ENCODE results near the gene ZSCAN9. TPM values are rescaled to one million over a fixed set of nuclear protein-coding genes. Genes with fewer than 3 reads are reported as not detected.
A peak's percentile ranks its signal among the peaks of the same experiment; 100 is the strongest.

Gene ZSCAN9
- total and polyA plus RNA-seq, 2 of the 8 experiments (the other 6 are each of a cell fraction or from before 2014, with no cell fraction given), result 10.8 to 13.6 TPM

GRCh38 chr6:28263922-28264321, 38.8 kb downstream of the ZSCAN9 start:
- no peak overlapping the region for H3K4me3 ChIP-seq (ENCODE audit: extremely low read depth in 1 of 4, insufficient read depth in 2 of 4, low read depth in 3 of 4, low read length in 4 of 4)
- peaks cover 2% of the 10 kb centered on the region; the same call in 1 of the 2 replicates for H3K23me2 ChIP-seq (ENCODE audit: low read depth, low read length)
- H3K27me3 ChIP-seq (replicated peaks in 1 of 4; ENCODE audit: control insufficient read depth in 3 of 4, extremely low read depth in 1 of 4, insufficient read depth in 3 of 4, low read length in 3 of 4), result 0 out of 7 replicates have a peak, but pooled peaks cover 0 to under 1% (median 0%) of the 10 kb centered on the region in 4 experiments
- H3K79me2 ChIP-seq (ENCODE audit: control insufficient read depth in 1 of 2, insufficient read depth in 2 of 2, low read length in 2 of 2), result peaks cover 0 to 11% of the 10 kb centered on the region in 2 experiments; a peak in 2 of 4 replicates
- no peak overlapping the region for H3K4me2 ChIP-seq (ENCODE audit: insufficient read depth in 1 of 2, low read depth in 2 of 2, low read length in 2 of 2)
- no peak for DNase-seq (ENCODE audit: low read depth in 1 of 2, low spot score in 2 of 2)
- 0 out of 2 replicates have a peak overlapping the region, but pooled peaks have one; percentile 31 for H2AFZ ChIP-seq (ENCODE audit: low read length)
- H2BK20ac ChIP-seq (ENCODE audit: low read length), result no peak overlapping the region
- no peak for FAIRE-seq
- POLR2A ChIA-PET (ENCODE audit: partially characterized antibody), result interaction anchor here (1.4 to 1.9 kb wide), 4 partner anchors 16 to 92 kb away, joined by 3 to 5 read pairs (median 3); partner anchors contain the start of gene PGBD1
- no peak overlapping the region for H4K91ac ChIP-seq (replicated peaks; ENCODE audit: insufficient read length, low read length)
- H2AK5ac ChIP-seq (ENCODE audit: low read depth, low read length), result no peak overlapping the region
- WGBS, 2 experiments (ENCODE audit: extremely low coverage in 1 of 2, insufficient coverage in 1 of 2, insufficient read length in 1 of 2, insufficient replicate concordance in 2 of 2, low coverage in 1 of 2, low lambda C conversion rate in 2 of 2, missing lambda C conversion rate in 1 of 2), result 90% methylated on average over 2 of the region's 2 CpGs; no CpG with 5 or more reads in 1 of the 2 experiments
- H3K18ac ChIP-seq (ENCODE audit: extremely low read depth, low read length), result no peak overlapping the region
- no peaks in the 10 kb centered on the region for H4K20me1 ChIP-seq (replicated peaks in 1 of 2; ENCODE audit: control insufficient read depth in 1 of 2, insufficient read depth in 2 of 2, low read length in 2 of 2)
- no peak overlapping the region for H3K27ac ChIP-seq (ENCODE audit: low read depth, low read length)
- no peak overlapping the region for H2BK5ac ChIP-seq (ENCODE audit: low read depth, low read length)
- no peak overlapping the region for H3K14ac ChIP-seq (ENCODE audit: insufficient read length)
- no peaks in the 10 kb centered on the region for H3K9me3 ChIP-seq (ENCODE audit: insufficient read depth in 2 of 2, low read depth in 1 of 2, low read length in 1 of 2)
- no peak overlapping the region for H2BK12ac ChIP-seq (ENCODE audit: low read depth, low read length)
- H3K56ac ChIP-seq (replicated peaks; ENCODE audit: insufficient read length, low read depth, low read length), result no peak overlapping the region
- no peak overlapping the region for H2BK15ac ChIP-seq (ENCODE audit: low read length)
- H4K5ac ChIP-seq (ENCODE audit: insufficient read length, low read depth, low read length), result no peak overlapping the region
- H3K36me3 ChIP-seq (ENCODE audit: control insufficient read depth in 2 of 4, insufficient read depth in 4 of 4, low read length in 3 of 4), result no peaks in the 10 kb centered on the region
- no peak overlapping the region for H3K23ac ChIP-seq (ENCODE audit: insufficient read length)
- H3K4ac ChIP-seq (replicated peaks; ENCODE audit: insufficient read length, low read depth, low read length), result no peak overlapping the region
- H3K9ac ChIP-seq (replicated peaks in 1 of 4; ENCODE audit: extremely low read depth in 1 of 4, low read depth in 3 of 4, low read length in 3 of 4), result no peak overlapping the region
- H3K79me1 ChIP-seq (ENCODE audit: low read depth, low read length), result no peaks in the 10 kb centered on the region
- H3K4me1 ChIP-seq (replicated peaks in 1 of 4; ENCODE audit: control insufficient read depth in 3 of 4, insufficient read depth in 4 of 4, low read length in 3 of 4), result peaks cover 0 to 2% (median 0%) of the 10 kb centered on the region in 4 experiments; a peak in 1 of 7 replicates
- no peak overlapping the region for H4K8ac ChIP-seq (ENCODE audit: extremely low read depth, insufficient read depth, low read length)
- no peak overlapping the region for H2BK120ac ChIP-seq (replicated peaks; ENCODE audit: low read depth, low read length)
- CTCF ChIA-PET (ENCODE audit: partially characterized antibody), result no interaction called here
- TF ChIP-seq PHF8 (conservative IDR thresholded peaks at IDR 0.05; ENCODE audit: low read depth, low read length) (no peak), BRCA1 (IDR thresholded peaks at IDR 0.05; ENCODE audit: low read depth, low read length) (no peak), SP4 (IDR thresholded peaks at IDR 0.05; ENCODE audit: low read length) (no peak), CHD1 (IDR thresholded peaks at IDR 0.05; ENCODE audit: low read depth, low read length) (no peak)
- TF ChIP-seq, protein P1, sequence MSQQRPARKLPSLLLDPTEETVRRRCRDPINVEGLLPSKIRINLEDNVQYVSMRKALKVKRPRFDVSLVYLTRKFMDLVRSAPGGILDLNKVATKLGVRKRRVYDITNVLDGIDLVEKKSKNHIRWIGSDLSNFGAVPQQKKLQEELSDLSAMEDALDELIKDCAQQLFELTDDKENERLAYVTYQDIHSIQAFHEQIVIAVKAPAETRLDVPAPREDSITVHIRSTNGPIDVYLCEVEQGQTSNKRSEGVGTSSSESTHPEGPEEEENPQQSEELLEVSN (IDR thresholded peaks at IDR 0.05), result no peak

Data from H1 (cell line).